CD14-positive monocyte (primary cell): Measurements from ENCODE around the gene CPOX. TPM values are rescaled to one million over a fixed set of nuclear protein-coding genes. Genes with fewer than 3 reads are reported as not detected.

ENCODE experiments used
- DNase-seq, 3 donors: peaks; one replicate each; pipeline ENCODE4 v3.0.0-alpha.2; 2011 to 2022
- H2AFZ ChIP-seq: 2 replicates; pipeline ENCODE4 v1.6.0; 2012; ENCODE audit warnings: mild to moderate bottlenecking, low read depth, low read length, inconsistent platforms; ENCODE audit not compliant: insufficient read depth, poor library complexity, severe bottlenecking
- H3K27ac ChIP-seq, 2 donors: 1 replicate in 1 of 2; 2 replicates in 1 of 2; pipeline ENCODE4 v1.5.1; 2012 to 2013; ENCODE audit warnings: low read length in 2 of 2, control low read depth in 1 of 2, inconsistent platforms in 1 of 2, low read depth in 1 of 2, mild to moderate bottlenecking in 1 of 2
- H3K27me3 ChIP-seq, 2 donors: one replicate each; pipeline versions ENCODE4 v1.6.0 to v1.6.1; 2011 to 2013; ENCODE audit warnings: low read length in 2 of 2; ENCODE audit not compliant: control insufficient read depth in 2 of 2, insufficient read depth in 2 of 2
- H3K36me3 ChIP-seq, 2 donors: replicated peaks in 1 of 2; 1 replicate in 1 of 2; 2 replicates in 1 of 2; pipeline versions ENCODE4 v1.5.1 to v1.6.1; 2012 to 2013; ENCODE audit warnings: low read length in 2 of 2, control low read depth in 1 of 2, inconsistent platforms in 1 of 2, mild to moderate bottlenecking in 1 of 2; ENCODE audit not compliant: insufficient read depth in 2 of 2, control insufficient read depth in 1 of 2
- H3K4me1 ChIP-seq, 2 donors: 1 replicate in 1 of 2; 2 replicates in 1 of 2; pipeline versions ENCODE4 v1.5.1 to v1.6.1; 2012 to 2013; ENCODE audit warnings: low read length in 2 of 2, control low read depth in 1 of 2, inconsistent platforms in 1 of 2, mild to moderate bottlenecking in 1 of 2, moderate library complexity in 1 of 2; ENCODE audit not compliant: insufficient read depth in 2 of 2, control insufficient read depth in 1 of 2
- H3K4me2 ChIP-seq: replicated peaks from 2 replicates; pipeline ENCODE3; 2012; ENCODE audit warnings: low read length, moderate library complexity, mild to moderate bottlenecking; ENCODE audit not compliant: poor library complexity, severe bottlenecking; ENCODE audit errors: extremely low read depth
- H3K4me3 ChIP-seq, 3 experiments: fragments of 200-600 bp in 1 of 3; sonication (generic) in 1 of 3; replicated peaks in 1 of 3; 1 replicate in 2 of 3; 2 replicates in 1 of 3; pipeline ENCODE4 v1.5.1; 2011 to 2013; ENCODE audit warnings: low read length in 3 of 3, mild to moderate bottlenecking in 3 of 3, control low read depth in 2 of 3, low read depth in 2 of 3, inconsistent platforms in 1 of 3, moderate library complexity in 1 of 3
- H3K79me2 ChIP-seq: 2 replicates; pipeline ENCODE4 v1.6.0; 2012; ENCODE audit warnings: mild to moderate bottlenecking, control low read depth, inconsistent platforms, low read length, moderate library complexity; ENCODE audit not compliant: insufficient read depth
- H3K9ac ChIP-seq: 2 replicates; pipeline ENCODE4 v1.6.0; 2017; ENCODE audit warnings: low read length, mild to moderate bottlenecking; ENCODE audit not compliant: insufficient read depth, poor library complexity, severe bottlenecking
- H3K9me3 ChIP-seq, 2 donors: replicated peaks in 1 of 2; 1 replicate in 1 of 2; 2 replicates in 1 of 2; pipeline versions ENCODE4 v1.5.1 to v1.6.1; 2012 to 2013; ENCODE audit warnings: low read length in 2 of 2, control low read depth in 1 of 2; ENCODE audit not compliant: control insufficient read depth in 1 of 2, insufficient read depth in 1 of 2
- H4K20me1 ChIP-seq: 2 replicates; pipeline ENCODE4 v1.6.0; 2012; ENCODE audit warnings: mild to moderate bottlenecking, low read length, control low read depth, moderate library complexity; ENCODE audit not compliant: insufficient read depth
- H3K27ac Mint-ChIP-seq, 7 donors: one replicate each; pipeline ENCODE4 v1.8.0; 2020; ENCODE audit warnings: mild to moderate bottlenecking in 7 of 7, mixed read lengths in 7 of 7, moderate library complexity in 6 of 7, inconsistent platforms in 2 of 7
- H3K27me3 Mint-ChIP-seq, 3 donors: one replicate each; pipeline ENCODE4 v1.8.0; 2021 to 2022; ENCODE audit warnings: low read depth in 3 of 3, mild to moderate bottlenecking in 3 of 3, mixed read lengths in 3 of 3, moderate library complexity in 3 of 3, inconsistent platforms in 1 of 3
- H3K36me3 Mint-ChIP-seq, 2 donors: one replicate each; pipeline ENCODE4 v1.8.0; 2020; ENCODE audit warnings: mixed read lengths in 2 of 2, inconsistent platforms in 1 of 2, mild to moderate bottlenecking in 1 of 2
- H3K4me1 Mint-ChIP-seq: one replicate; pipeline ENCODE4 v1.8.0; 2020; ENCODE audit warnings: mild to moderate bottlenecking, mixed read lengths
- H3K4me3 Mint-ChIP-seq, 2 donors: one replicate each; pipeline ENCODE4 v1.8.0; 2020; ENCODE audit warnings: mild to moderate bottlenecking in 2 of 2, mixed read lengths in 2 of 2, moderate library complexity in 1 of 2
- H3K9me3 Mint-ChIP-seq, 7 donors: one replicate each; pipeline ENCODE4 v1.8.0; 2020 to 2022; ENCODE audit warnings: mixed read lengths in 7 of 7, mild to moderate bottlenecking in 6 of 7, moderate library complexity in 6 of 7, inconsistent platforms in 2 of 7
- CTCF ChIP-seq: fragments of 200-600 bp; IDR thresholded peaks from one replicate; pipeline ENCODE4 v1.8.0; 2022; ENCODE audit warnings: antibody characterized with exemption, mild to moderate bottlenecking
- WGBS: methylation state at CpG from one replicate; pipeline ENCODE4 v1.1.5; 2013; ENCODE audit warnings: missing lambda C conversion rate; ENCODE audit not compliant: insufficient coverage; 5-methylcytosine and 5-hydroxymethylcytosine counted together
- intact Hi-C, 2 donors: fragments of 100-400 bp; cut with micrococcal nuclease; formaldehyde crosslinking; loops; one replicate each; pipeline versions ENCODE4 v1.15.0 to v1.15.1; 2023
- polyA plus RNA-seq, 3 donors: library from polyadenylated mRNA; depleted of rRNA in 1 of 3; unstranded in 2 of 3; stranded (reverse) in 1 of 3; fragments of 300-500 nt in 2 of 3; fragments of >200 nt in 1 of 3; fragmentation: Illumina TruSeq in 2 of 3; gene quantifications; 1 replicate in 2 of 3; 2 replicates in 1 of 3; pipeline ENCODE4 v1.2.3, GENCODE V29; 2012 to 2021

CPOX gene
- polyA plus RNA-seq, 3 donors = 4.2 to 12.8 (median 5.2) TPM

GRCh38 chr3:98601180-98601579 is 7.8 kb upstream of the CPOX start:
- intact Hi-C loops = no loop called here
- WGBS = 86% methylated on average over 1 of the region's 2 CpGs

GRCh38 chr3:98600412-98601095 is 7.1 kb upstream of the CPOX start:
- Histone ChIP-seq H3K79me2 (no peaks in the 10 kb centered on the region), H3K4me3 (no peak overlapping the region), H3K27ac (peak overlapping the region in 1 of 2 donors; percentile 14), H3K4me1 (peaks cover 33 to 37% of the 10 kb centered on the region in 2 donors), H3K27me3 (no peaks in the 10 kb centered on the region), H3K36me3 (no peaks in the 10 kb centered on the region), H3K9ac (no peak overlapping the region), H3K4me2 (no peak overlapping the region), H4K20me1 (no peaks in the 10 kb centered on the region), H3K9me3 (no peaks in the 10 kb centered on the region), H2AFZ (no peak overlapping the region)
- no peak for TF ChIP-seq CTCF
- intact Hi-C loops = no loop called here
- Mint-ChIP-seq H3K27me3 (peaks cover 0 to 3% (median 0%) of the 10 kb centered on the region in 3 donors), H3K36me3 (no peaks in the 10 kb centered on the region), H3K4me3 (no peak overlapping the region), H3K9me3 (no peaks in the 10 kb centered on the region), H3K4me1 (peaks cover 37% of the 10 kb centered on the region), H3K27ac (peak overlapping the region in 4 of 7 donors; percentile 67 to 78 (median 72))
- WGBS = no CpG with 5 or more reads among the region's 4 CpGs
- peak in 1 of 3 donors; percentile 14 for DNase-seq

More at GRCh38 chr3:98601180-98601579, 7.8 kb upstream of the CPOX start:
- Mint-ChIP-seq H3K4me3 (no peak overlapping the region), H3K4me1 (peaks cover 37% of the 10 kb centered on the region), H3K27ac (no peak overlapping the region), H3K27me3 (peaks cover 0 to 3% (median 0%) of the 10 kb centered on the region in 3 donors), H3K36me3 (no peaks in the 10 kb centered on the region), H3K9me3 (peaks cover 0 to 1% (median 0%) of the 10 kb centered on the region in 7 donors)
- no peaks in the 10 kb centered on the region for H3K9me3 ChIP-seq
- no peaks in the 10 kb centered on the region for H3K27me3 ChIP-seq
- H2AFZ ChIP-seq = no peak overlapping the region
- H3K4me1 ChIP-seq = peaks cover 33 to 37% of the 10 kb centered on the region in 2 donors
- no peak for DNase-seq
- no peak overlapping the region for H3K4me3 ChIP-seq
- H4K20me1 ChIP-seq = no peaks in the 10 kb centered on the region
- no peak overlapping the region for H3K27ac ChIP-seq
- H3K9ac ChIP-seq = no peak overlapping the region
- H3K79me2 ChIP-seq = no peaks in the 10 kb centered on the region
- H3K4me2 ChIP-seq = no peak overlapping the region
- TF ChIP-seq CTCF = no peak
- no peaks in the 10 kb centered on the region for H3K36me3 ChIP-seq
